ENCODE measurements around the gene UBTD1.

GRCh38 chr10:97567891-97568290 is 69.2 kb downstream of the UBTD1 start:
- TF ChIP-seq SMC3 (IDR thresholded peaks at IDR 0.05; ENCODE audit: borderline replicate concordance, low read length): no peak
- TF ChIP-seq POLR2AphosphoS5 (IDR thresholded peaks at IDR 0.05; ENCODE audit: low read length): no peak
- TF ChIP-seq NFYB (IDR thresholded peaks at IDR 0.05; ENCODE audit: insufficient read depth, low read depth, low read length): no peak
- TF ChIP-seq BCLAF1 (IDR thresholded peaks at IDR 0.05): no peak
- no peak for TF ChIP-seq MYC (IDR thresholded peaks at IDR 0.05; ENCODE audit: insufficient read depth, insufficient read length, insufficient replicate concordance, low read length, severe bottlenecking)
- no peak for TF ChIP-seq WRNIP1 (IDR thresholded peaks at IDR 0.05; ENCODE audit: borderline replicate concordance, low read depth, low read length)
- TF ChIP-seq GABPA (IDR thresholded peaks at IDR 0.05; ENCODE audit: low read depth): no peak
- no peak for TF ChIP-seq POLR2A (IDR thresholded peaks at IDR 0.05; ENCODE audit: low read depth, low read length)
- no peak for TF ChIP-seq CTCF (IDR thresholded peaks at IDR 0.05 in 2 of 3, conservative IDR thresholded peaks at IDR 0.05 in 1 of 3; ENCODE audit: control insufficient read depth in 2 of 3, extremely low read depth in 1 of 3, insufficient read depth in 1 of 3, low read depth in 3 of 3, low read length in 3 of 3)

Data from GM12878 (cell line).